K562 treated with DMSO at 1 percent for 24 hours (cell line): ENCODE results near the gene IYD. TPM values are rescaled to one million over a fixed set of nuclear protein-coding genes. Genes with fewer than 3 reads are reported as not detected.

Experiments used
- total RNA-seq: library from RNA; unstranded; fragments of 300-600 nt; gene quantifications from 2 replicates; pipeline ENCODE4 v1.2.3, GENCODE V29; 2022; ENCODE audit warnings: low read depth; ENCODE audit not compliant: insufficient read depth

IYD gene, protein sequence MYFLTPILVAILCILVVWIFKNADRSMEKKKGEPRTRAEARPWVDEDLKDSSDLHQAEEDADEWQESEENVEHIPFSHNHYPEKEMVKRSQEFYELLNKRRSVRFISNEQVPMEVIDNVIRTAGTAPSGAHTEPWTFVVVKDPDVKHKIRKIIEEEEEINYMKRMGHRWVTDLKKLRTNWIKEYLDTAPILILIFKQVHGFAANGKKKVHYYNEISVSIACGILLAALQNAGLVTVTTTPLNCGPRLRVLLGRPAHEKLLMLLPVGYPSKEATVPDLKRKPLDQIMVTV
- not detected in 2 replicates for total RNA-seq

DNA sequence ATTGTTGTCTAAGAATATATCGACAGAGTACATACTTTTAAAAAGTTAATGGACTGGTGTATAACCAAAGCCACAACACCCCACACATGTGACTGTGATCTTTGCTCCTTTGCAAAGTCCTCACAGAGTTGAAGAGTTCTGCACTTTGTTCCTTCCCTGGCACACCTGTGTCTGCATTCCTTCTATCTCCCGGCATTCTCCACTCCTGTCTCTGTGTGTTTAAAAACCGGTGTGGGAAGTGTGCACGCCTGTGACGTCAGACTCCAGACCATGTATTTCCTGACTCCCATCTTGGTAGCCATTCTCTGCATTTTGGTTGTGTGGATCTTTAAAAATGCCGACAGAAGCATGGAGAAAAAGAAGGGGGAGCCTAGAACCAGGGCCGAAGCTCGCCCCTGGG is at the start of gene IYD:
TSS of gene IYD (plus strand) at position 251 of the 400 bp plus-strand sequence. CDS start at position 271, 20 bp downstream.

Other genes starting within 250 kb of the IYD start
- gene PPP1R14C, start 226.0 kb upstream of the IYD start, total RNA-seq: 4.5 TPM in 2 replicates
- gene PLEKHG1, start 230.9 kb downstream of the IYD start, total RNA-seq: not detected in 2 replicates